Left lobe of liver (tissue), 2 donors: Measurements from ENCODE around the gene MMP24OS. TPM values are rescaled to one million over a fixed set of nuclear protein-coding genes. Genes with fewer than 3 reads are reported as not detected.

ENCODE experiments used
- ATAC-seq: fragments of 200-7000 bp; cut with Tn5 transposase; one replicate; pipeline ENCODE4 v1.9.1; 2020; ENCODE audit warnings: mild to moderate bottlenecking, moderate library complexity
- DNase-seq: peaks from one replicate; pipeline ENCODE4 v3.0.0-alpha.2; 2020; ENCODE audit warnings: low spot score
- total RNA-seq: library from RNA; stranded (reverse); gene quantifications from one replicate; pipeline ENCODE4 v1.2.1, GENCODE V29; 2021
- donor health status: DM: no; HTN: no; CAD: no; lungs with moderate emphysema.
- donor health status: DM: no; HTN: yes; CAD: no.

MMP24OS gene
- total RNA-seq, 1 donor from 2014 or later = 27.3 TPM

DNA sequence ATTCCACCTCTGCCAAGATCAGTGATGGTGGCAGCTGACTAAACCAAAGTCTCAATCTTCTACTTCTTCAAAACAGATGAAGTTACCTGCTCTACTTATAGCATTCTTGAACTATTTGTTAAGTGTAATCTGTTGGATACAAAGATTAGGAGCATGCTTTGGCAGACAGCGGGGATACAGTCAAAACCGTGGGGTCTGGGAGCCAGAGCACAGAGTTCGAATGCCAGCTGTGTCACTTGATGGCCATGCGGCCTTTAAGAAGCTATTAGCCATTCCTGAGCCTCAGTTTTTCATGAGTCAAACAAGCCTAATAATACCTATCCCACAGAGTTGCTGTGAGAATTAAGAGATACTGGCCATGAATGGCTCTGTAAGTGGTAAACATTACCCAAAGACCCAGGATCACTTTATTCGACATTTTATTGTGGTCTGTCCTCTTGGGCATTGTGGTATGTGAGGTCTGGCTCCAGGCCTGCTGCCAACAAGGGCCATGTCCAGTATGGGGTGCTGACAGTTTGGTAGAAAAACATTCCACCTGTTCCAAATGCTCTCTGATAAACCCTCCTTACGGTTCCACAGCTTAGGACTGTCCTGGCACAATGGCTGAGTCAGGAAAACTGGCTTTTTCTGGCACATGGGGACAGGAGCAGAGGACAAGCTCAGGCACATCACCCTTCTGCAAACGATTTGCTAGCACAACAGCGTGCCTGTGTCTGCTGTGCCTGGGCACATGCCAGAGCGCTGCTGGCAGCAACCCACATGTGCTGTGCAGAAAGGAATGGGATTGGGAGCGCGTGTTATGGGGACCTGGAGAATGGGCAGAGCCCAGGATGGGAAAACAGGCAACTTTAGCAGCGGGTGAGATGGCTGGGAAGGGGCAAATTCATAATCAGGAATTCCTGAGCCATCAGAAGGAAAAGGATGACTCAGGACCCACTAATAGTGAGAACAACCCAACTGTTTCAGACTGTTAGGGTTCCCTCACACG, 30.0 kb upstream of the MMP24OS start:
- ATAC-seq (peak; percentile 85), DNase-seq (peak; percentile 94)

DNA sequence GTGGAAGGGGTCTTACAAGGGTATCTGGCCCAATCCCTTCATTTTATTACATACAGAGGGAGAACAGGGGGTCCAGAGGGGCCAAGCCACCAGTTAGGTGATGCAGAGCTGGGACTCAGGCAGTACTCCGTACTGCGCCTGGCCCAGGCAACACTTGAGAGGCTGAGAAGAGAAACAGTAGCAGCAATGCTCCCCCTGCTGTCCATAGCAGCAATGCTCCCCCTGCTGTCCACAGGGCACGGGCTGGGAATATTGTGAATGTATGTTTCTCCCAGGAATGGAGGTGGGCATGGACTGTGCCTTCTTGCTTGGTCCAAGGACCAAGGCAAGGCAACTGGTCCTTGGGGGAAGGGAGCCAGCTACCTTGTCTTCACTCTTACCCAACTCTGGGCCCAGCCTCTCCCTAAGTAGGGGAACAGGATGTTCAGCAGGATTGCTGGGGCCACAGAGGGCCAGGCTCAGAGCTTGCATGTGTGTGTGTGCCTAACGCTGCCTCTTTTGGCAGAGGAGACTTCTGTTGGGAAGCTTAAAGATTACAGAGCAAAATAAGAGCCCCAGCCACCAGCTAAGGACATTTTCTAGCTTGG, 29.1 kb upstream of the MMP24OS start:
- DNase-seq = no peak
- ATAC-seq = peak; percentile 49

- no peak for ATAC-seq
Measured at GRCh38 chr20:35305682-35306556, 28.0 kb upstream of the MMP24OS start.

DNA sequence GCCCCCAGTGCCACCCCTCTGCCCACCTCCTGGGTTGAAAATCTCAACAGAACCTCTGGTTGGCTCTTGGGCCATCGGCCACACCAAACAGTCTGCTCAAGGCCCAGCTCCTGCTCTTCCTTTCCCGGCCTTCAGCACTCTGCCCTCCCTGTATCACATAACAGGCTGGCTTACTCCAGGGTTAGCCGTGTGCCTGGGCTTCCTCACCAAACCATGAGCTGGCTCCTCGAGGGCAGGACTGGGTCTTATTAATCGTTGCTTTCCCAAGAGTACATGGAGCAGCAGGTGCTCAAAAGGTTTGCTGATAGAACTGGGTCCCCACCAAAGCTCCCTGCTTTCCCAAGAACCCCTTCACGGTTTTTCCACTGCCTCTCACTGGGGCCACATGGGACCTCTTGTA, 27.0 kb upstream of the MMP24OS start:
- DNase-seq = no peak
- ATAC-seq = no peak

More at GRCh38 chr20:35305682-35306556, 28.0 kb upstream of the MMP24OS start:
- no peak for DNase-seq

GRCh38 chr20:35303735-35304491, 26.0 kb upstream of the MMP24OS start:
- DNase-seq (peak; percentile 81), ATAC-seq (peak; percentile 78)

GRCh38 chr20:35303382-35303734, 25.4 kb upstream of the MMP24OS start:
- DNase-seq (no peak), ATAC-seq (no peak)

- DNase-seq = no peak
- no peak for ATAC-seq
Measured at GRCh38 chr20:35302421-35303335, 24.8 kb upstream of the MMP24OS start.

DNA sequence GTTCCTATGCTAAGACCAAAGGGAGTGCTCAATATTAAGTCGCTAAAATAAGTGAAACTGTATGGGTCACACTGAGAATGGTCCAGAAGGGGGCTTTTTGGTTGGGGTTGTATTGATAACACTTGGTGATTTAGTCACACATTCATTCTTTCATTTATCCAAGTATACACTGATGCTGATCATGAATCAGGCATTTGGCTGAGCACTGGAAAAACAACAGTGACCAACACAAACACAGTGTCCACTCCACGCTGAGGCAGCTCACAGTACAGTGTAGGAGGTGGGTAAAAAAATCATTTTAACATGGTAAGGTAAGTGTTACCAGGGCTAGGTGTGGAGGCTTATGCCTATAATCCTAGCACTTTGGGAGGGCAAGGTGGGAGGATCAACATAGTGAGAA, 23.5 kb upstream of the MMP24OS start:
- DNase-seq (no peak), ATAC-seq (no peak)

GRCh38 chr20:35300469-35301262, 22.7 kb upstream of the MMP24OS start:
- ATAC-seq (no peak), DNase-seq (no peak)

GRCh38 chr20:35299780-35300179, 21.9 kb upstream of the MMP24OS start:
- ATAC-seq = no peak

DNA sequence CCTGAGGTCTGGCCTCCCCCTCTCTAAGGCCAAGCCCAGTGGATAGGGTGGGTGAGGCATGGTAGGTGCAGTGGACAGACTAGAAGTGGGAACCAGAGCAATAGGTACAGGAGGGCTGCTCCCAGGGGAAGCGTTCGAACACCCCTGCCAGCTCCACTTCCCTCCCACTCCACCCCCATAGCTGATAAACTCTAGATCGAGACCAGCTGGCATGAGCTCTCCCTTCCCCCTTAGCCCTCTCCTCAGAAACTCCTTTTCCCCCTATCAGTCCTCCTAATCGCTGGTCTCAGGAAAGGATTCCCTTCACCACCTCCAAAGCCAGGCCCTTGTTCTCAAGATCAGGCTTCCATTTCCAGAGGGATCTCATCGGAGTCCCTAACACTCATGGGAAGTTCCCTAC, 20.3 kb upstream of the MMP24OS start:
- ATAC-seq (no peak), DNase-seq (no peak)

More at GRCh38 chr20:35299780-35300179, 21.9 kb upstream of the MMP24OS start:
- no peak for DNase-seq

DNA sequence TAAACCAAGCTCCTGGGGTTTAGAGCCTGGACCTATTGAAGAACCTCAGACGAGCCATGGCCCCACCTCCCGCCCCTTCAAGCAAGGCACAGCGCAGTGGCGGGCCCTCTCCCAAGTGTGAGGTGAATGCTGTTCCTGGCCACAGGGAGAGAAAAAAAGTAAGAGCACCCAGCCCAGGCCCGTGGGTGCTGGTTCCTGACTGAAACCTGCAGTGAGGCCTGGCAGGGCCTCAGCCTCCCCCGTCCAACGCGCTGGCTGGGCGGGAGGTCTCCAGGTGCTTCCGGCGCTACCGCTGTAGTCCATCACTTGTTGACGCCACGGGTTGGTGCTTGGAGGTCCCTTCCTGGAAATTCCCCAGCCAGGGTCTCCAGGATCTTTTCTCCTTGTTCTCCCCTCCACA, 19.8 kb upstream of the MMP24OS start:
- DNase-seq (no peak), ATAC-seq (no peak)

- no peak for DNase-seq
- no peak for ATAC-seq
Measured at GRCh38 chr20:35297155-35297554, 19.2 kb upstream of the MMP24OS start.

GRCh38 chr20:35296101-35296554, 18.2 kb upstream of the MMP24OS start:
- no peak for ATAC-seq
- DNase-seq = no peak

DNA sequence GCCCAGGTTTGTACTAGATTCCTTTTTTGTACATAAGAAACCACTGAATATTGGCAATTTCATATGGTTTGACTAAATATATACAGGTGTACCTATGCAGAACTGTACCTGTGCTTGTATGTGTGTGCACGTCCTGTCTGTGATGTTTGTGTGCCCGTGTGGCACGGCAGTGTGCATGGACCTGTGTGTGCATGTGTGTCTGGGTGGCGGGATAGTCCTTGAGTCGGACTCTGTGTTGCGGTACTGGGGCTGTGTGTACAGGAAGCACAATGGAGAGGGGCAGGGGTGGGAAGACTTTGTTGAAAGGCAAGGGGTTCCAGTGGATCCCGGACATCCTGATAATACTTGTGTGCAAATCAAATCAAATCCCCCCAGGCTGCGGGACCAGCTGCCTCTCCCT, 17.8 kb upstream of the MMP24OS start:
- no peak for ATAC-seq
- no peak for DNase-seq

DNA sequence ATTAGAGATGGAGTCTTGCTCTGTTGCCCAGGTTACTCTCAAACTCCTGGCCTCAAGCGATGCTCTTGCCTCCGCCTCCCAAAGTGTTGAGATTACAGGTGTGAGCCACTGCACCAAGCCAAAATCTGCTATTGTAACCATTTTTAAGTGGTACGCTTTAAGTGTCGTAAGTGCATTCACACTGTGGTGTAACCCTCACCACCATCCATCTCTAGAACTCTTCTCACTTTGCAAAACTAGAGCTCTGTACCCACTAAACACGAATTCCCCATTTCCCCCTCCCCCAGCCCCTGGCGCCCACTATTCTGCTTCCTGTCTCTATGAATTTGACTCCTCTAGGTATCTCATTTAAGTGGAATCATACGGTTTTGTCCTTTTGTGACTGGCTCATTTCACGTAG, 17.1 kb upstream of the MMP24OS start:
- DNase-seq = no peak
- ATAC-seq = no peak

DNA sequence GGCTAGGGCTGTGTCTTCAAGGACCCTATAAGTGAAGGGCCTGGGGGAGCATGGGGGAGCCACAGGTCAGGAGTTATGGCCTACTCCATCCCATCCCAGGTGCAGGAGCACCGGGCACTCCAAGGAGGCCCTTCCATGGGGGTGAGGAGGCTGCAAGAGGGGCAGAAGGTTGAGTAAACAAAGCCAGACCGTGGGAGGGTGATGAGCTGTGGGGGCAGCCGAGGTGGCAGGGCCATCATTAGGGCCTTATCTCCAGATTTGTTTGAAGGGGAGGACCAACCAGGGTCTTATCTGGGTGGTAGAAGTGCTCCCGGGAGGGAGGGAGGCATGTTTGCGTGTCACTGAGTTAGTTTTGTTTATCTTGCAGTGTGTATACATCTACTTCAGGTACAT, 16.4 kb upstream of the MMP24OS start:
- ATAC-seq (no peak), DNase-seq (no peak)
